HUES64 (cell line): ENCODE results near the gene ARHGAP44.
"Not testable (repeated sequence)": the region's sequence is repeated elsewhere in the genome, so short reads cannot be mapped to it uniquely, and the experiment has no call there.

Source experiments
- H3K27ac ChIP-seq: 2 replicates; pipeline ENCODE4 v1.7.0; 2013; ENCODE audit warnings: low read depth, low read length, inconsistent platforms
- H3K27me3 ChIP-seq: 2 replicates; pipeline ENCODE4 v1.6.1; 2013; ENCODE audit warnings: mild to moderate bottlenecking, low read length; ENCODE audit not compliant: insufficient read depth
- H3K36me3 ChIP-seq: 2 replicates; pipeline ENCODE4 v1.6.1; 2013; ENCODE audit warnings: mild to moderate bottlenecking, low read length; ENCODE audit not compliant: insufficient read depth
- H3K4me1 ChIP-seq: 2 replicates; pipeline ENCODE4 v1.6.1; 2013; ENCODE audit warnings: mild to moderate bottlenecking, low read length, moderate library complexity; ENCODE audit not compliant: insufficient read depth
- H3K4me3 ChIP-seq: 2 replicates; pipeline ENCODE4 v1.5.1; 2013; ENCODE audit warnings: mild to moderate bottlenecking, low read length, moderate library complexity
- H3K9ac ChIP-seq: 2 replicates; pipeline ENCODE4 v1.6.1; 2013; ENCODE audit warnings: mild to moderate bottlenecking, low read depth, low read length
- H3K9me3 ChIP-seq: 2 replicates; pipeline ENCODE4 v1.6.1; 2013; ENCODE audit warnings: low read depth, low read length; ENCODE audit not compliant: insufficient read depth
- WGBS: fragments of 150-250, 120-280 bp; methylation state at CpG from one replicate; pipeline ENCODE4 v1.1.7; 2013; ENCODE audit warnings: missing lambda C conversion rate; 5-methylcytosine and 5-hydroxymethylcytosine counted together

Gene ARHGAP44

DNA sequence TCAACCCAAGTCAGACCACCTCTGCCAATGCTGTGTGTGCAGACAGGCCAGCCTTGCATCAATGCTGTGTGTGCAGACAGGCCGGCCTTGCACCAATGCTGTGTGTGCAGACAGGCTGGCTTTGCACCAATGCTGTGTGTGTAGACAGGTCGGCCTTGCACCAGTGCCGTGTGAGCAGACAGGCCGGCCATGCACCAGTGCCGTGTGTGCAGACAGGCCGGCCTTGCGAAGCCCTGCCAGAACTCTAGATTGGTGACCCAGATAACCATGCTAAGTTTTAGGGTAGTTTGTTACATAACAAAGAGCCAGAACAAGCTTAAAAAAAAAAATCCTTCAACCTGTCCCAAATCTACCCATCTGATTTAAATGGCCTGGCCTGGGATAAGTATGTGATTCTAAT, 174.2 kb downstream of the ARHGAP44 start:
- no peak overlapping the region for H3K9ac ChIP-seq
- peaks cover 10% of the 10 kb centered on the region; the same call in 1 of the 2 replicates for H3K36me3 ChIP-seq
- no peaks in the 10 kb centered on the region for H3K4me1 ChIP-seq
- H3K27me3 ChIP-seq: no peaks in the 10 kb centered on the region
- no peak overlapping the region for H3K4me3 ChIP-seq
- H3K27ac ChIP-seq: no peak overlapping the region
- no peaks in the 10 kb centered on the region for H3K9me3 ChIP-seq
- WGBS: 93% methylated on average over 7 of the region's 7 CpGs

DNA sequence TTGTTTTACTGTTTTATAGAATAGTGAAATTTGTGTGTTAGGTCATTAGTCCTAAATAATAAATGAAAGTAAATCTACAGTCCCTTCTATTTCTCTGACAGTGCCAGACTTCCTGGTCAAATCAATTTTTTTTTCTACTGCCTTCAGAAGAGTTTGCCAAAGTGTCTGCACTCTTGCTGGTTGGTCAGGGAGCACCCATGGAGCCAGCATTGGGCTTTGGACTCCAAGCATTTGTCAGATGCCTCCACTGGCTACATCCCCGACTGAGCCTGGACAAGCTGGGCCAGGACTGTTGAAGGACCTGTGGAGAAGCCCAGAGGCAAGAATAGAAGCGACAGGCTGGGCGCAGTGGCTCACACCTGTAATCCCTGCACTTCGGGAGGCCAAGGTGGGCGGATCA, 174.9 kb downstream of the ARHGAP44 start:
- 96% methylated on average over 5 of the region's 5 CpGs for WGBS

DNA sequence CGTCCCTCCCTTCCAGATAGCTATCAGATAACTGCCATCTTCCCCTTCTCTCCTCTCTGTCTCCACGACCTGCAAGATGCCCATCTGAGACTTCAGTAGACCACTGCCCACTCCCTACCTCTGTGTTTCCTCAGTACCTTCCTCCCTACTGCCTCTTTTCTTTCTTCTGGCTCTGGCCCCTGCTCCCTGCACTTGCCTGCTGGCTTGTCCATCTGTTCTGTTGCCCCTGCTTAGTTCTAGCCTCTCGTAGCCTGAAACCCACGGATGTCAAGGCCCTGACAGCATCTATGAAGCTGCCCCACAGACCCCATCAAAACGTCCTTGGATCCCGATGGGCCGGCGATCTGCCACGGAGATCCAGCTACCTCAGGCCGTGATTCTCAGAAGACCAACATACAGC, 175.5 kb downstream of the ARHGAP44 start:
- Histone ChIP-seq H3K4me1 (no peaks in the 10 kb centered on the region), H3K9me3 (no peaks in the 10 kb centered on the region), H3K4me3 (no peak overlapping the region), H3K27me3 (no peaks in the 10 kb centered on the region), H3K36me3 (no peaks in the 10 kb centered on the region), H3K27ac (no peak overlapping the region), H3K9ac (no peak overlapping the region)
- 94% methylated on average over 10 of the region's 10 CpGs for WGBS

More for the DNA sequence above, 174.9 kb downstream of the ARHGAP44 start:
- Histone ChIP-seq H3K27me3 (no peaks in the 10 kb centered on the region), H3K36me3 (peaks cover 6% of the 10 kb centered on the region; the same call in 1 of the 2 replicates), H3K9me3 (no peaks in the 10 kb centered on the region), H3K4me1 (no peaks in the 10 kb centered on the region), H3K9ac (no peak overlapping the region), H3K27ac (no peak overlapping the region), H3K4me3 (no peak overlapping the region)

DNA sequence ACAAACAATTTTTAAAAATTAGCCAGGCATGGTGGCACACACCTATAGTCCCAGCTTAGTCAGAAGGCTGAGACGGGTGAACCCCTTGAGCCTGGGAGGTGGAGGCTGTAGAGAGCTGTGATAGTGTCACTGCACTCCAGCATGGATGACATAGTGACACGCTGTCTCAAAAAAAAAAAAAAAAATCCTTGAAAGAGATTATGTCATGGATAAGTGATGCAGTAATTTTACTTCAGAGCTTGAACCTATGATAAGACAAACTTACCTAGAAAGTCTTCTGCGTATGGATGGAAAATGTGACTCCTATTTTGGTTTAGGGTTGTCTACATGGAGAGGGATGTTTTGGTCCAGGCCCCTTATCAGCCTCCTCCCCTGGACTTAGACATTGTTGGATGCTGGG, 176.7 kb downstream of the ARHGAP44 start:
- WGBS: 95% methylated on average over 3 of the region's 3 CpGs
- Histone ChIP-seq H3K36me3 (no peaks in the 10 kb centered on the region), H3K9ac (no peak overlapping the region), H3K9me3 (no peaks in the 10 kb centered on the region), H3K4me1 (no peaks in the 10 kb centered on the region), H3K4me3 (no peak overlapping the region), H3K27ac (no peak overlapping the region), H3K27me3 (no peaks in the 10 kb centered on the region)

DNA sequence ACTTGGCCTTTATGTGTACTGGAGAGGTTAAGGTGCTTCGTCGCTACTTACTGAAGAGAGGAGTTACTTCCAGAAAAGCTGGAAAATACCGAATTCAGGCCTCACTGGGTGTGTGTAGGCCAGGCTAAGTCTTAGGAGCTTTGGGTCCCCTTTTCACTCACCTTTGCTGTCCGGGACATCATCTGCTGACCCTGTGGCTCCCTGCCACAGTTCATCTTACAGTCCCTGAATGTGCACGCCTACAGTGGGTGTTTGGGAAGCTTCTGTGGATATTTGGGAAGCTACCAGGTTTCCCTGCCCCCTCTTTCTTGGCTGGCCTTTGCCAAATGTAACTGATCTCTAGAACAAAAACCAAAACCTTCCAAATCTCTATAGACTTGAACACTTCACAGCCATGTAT, 177.1 kb downstream of the ARHGAP44 start:
- WGBS: 89% methylated on average over 5 of the region's 5 CpGs
- H3K36me3 ChIP-seq: no peaks in the 10 kb centered on the region
- H3K9ac ChIP-seq: no peak overlapping the region
- H3K9me3 ChIP-seq: no peaks in the 10 kb centered on the region
- H3K27ac ChIP-seq: no peak overlapping the region
- H3K4me1 ChIP-seq: no peaks in the 10 kb centered on the region
- H3K4me3 ChIP-seq: no peak overlapping the region
- H3K27me3 ChIP-seq: no peaks in the 10 kb centered on the region

DNA sequence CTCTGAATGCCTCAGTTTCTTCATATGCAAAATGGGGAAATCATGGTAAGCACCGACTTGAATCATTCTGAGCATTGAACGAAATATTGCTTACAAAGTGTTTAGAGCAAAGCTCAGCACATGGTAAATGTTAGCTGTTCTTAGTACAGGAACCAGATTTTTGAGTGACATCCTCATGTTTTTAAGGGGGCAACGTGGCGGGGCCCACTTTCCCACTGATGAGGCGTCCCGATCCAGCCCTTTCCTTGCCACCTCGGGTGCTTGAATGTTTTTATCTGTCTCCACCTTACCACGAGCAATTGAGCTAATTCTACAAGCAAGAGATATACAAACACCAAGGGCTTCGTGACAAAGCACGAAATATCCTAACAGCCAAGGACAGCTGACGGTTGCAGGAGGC, 178.7 kb downstream of the ARHGAP44 start:
- H3K9ac ChIP-seq: no peak overlapping the region
- H3K36me3 ChIP-seq: no peaks in the 10 kb centered on the region
- no peaks in the 10 kb centered on the region for H3K9me3 ChIP-seq
- no peaks in the 10 kb centered on the region for H3K4me1 ChIP-seq
- H3K27ac ChIP-seq: no peak overlapping the region
- 90% methylated on average over 11 of the region's 11 CpGs for WGBS
- no peak overlapping the region for H3K4me3 ChIP-seq
- H3K27me3 ChIP-seq: no peaks in the 10 kb centered on the region

DNA sequence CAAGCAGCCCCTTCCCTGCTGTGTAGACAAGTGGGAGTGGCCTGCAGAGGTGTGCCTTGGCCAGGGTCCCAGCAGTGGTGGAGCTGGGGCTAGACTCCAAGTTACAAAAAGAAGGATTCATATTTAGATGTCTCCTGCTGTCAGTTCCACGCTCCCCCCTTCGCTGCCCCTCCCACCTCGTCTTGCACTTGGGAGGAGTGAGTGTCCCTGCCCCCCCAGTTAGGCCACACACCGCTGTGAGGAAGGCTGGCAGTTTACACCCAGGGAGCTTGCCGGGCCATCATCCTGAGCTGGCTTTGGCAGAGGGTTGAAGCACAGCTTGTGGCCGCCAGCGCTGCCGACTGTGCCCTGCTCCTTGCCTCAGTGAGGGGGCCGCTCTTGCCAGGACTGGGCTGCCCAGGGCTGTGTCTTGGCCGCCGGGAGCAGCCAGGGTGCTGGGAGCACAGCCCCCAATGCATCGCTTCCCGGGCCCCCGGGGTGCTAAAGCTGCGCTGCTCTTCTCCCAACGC, 184.3 kb downstream of the ARHGAP44 start:
- 1% methylated on average over 16 of the region's 16 CpGs for WGBS
- H3K4me3 ChIP-seq: peak overlapping the region; percentile 58
- 0 out of 2 replicates have a peak, but pooled peaks cover 12% of the 10 kb centered on the region for H3K4me1 ChIP-seq
- no peaks in the 10 kb centered on the region for H3K36me3 ChIP-seq
- no peaks in the 10 kb centered on the region for H3K9me3 ChIP-seq
- no peak overlapping the region; the same call in 1 of the 2 replicates for H3K9ac ChIP-seq
- H3K27ac ChIP-seq: no peak overlapping the region
- H3K27me3 ChIP-seq: peaks cover 9% of the 10 kb centered on the region; the same call in 1 of the 2 replicates

DNA sequence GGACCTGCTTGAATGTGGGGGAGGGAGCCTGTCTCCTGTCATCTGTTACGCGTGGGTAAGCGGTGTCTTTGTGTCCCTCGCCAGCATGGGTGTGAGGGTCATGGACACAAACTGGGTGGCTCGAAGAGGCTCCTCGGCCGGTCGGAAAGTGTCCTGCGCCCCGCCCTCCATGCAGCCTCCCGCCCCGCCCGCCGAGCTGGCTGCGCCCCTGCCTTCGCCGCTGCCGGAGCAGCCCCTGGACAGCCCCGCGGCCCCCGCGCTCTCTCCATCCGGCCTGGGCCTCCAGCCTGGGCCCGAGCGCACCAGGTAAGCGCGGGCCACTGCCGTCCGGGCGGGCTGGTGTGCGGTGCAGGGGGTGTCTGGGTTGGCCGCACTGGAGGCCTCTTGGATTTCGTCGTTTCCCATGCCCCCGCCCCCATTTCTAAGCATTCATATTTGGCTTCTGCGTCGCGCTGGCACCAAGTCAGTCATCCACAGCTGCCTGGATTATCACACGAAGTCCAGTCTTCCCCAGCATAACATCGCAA, 184.8 kb downstream of the ARHGAP44 start:
- Histone ChIP-seq H3K9ac (no peak overlapping the region; the same call in 1 of the 2 replicates), H3K27me3 (peaks cover 9% of the 10 kb centered on the region; the same call in 1 of the 2 replicates), H3K4me1 (0 out of 2 replicates have a peak, but pooled peaks cover 12% of the 10 kb centered on the region), H3K27ac (no peak overlapping the region), H3K9me3 (no peaks in the 10 kb centered on the region), H3K36me3 (no peaks in the 10 kb centered on the region), H3K4me3 (peak overlapping the region; percentile 58)
- 7% methylated on average over 40 of the region's 40 CpGs for WGBS

DNA sequence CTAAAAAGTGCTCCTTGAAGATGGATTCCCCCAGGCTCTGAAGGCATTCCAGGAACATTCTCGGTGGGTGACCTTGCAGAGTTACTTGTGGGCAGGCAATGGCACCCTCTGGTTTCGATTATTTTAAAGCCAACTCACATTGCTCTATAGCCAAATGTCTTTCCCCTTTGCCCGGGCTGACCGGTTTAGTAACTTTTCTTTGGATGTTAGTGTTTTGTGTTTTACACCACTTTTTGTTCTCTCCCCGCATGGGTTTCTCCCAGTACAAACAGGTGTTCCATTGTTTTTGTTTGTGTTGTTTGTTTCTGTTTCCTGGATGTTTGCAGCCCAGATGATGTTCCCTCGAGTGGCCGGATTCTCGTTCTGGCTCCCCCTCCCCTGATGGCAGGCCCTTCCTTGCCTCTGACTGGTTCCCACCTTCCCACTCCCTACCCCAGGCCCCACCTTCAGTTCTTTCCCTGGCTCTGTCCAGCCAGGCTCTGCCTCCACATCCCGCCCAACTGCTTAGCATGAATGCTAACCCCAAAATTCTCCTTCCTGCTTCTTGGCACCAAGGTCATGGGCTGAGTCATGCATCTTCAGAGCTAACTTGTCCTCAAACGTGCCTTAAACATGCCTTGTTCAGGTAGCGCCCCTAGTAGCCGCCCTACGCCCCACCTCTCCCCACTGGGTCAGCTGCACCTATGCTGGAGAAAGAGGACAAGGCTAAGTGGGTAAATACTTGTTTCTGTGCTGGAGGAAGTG, 187.9 kb downstream of the ARHGAP44 start:
- Histone ChIP-seq H3K27ac (no peak overlapping the region; the same call in 1 of the 2 replicates), H3K9ac (no peak overlapping the region), H3K9me3 (no peaks in the 10 kb centered on the region), H3K27me3 (peaks cover 9% of the 10 kb centered on the region; the same call in 1 of the 2 replicates), H3K4me1 (0 out of 2 replicates have a peak, but pooled peaks cover 12% of the 10 kb centered on the region), H3K36me3 (peaks cover 5% of the 10 kb centered on the region; the same call in 1 of the 2 replicates), H3K4me3 (0 out of 2 replicates have a peak overlapping the region, but pooled peaks have one; percentile 1)
- WGBS: 70% methylated on average over 12 of the region's 13 CpGs

DNA sequence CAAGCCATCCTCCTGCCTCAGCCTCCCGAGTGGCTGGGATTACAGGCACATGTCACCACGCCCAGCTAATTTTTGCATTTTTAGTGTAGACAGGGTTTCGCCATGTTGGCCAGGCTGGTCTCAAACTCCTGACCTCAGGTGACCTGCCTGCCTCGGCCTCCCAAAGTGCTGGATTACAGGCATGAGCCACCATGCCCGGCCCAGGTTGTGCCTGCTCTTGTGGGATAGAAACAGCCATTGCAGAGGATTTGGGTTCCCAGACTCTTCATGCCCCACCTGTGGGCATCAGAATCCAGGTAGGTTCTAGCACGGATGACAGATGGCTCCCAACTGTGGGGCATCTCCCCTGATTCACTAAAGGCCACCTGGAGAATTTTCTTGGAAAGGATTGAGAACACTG, 189.5 kb downstream of the ARHGAP44 start:
- not testable (repeated sequence) for H3K9ac ChIP-seq, H3K4me3 ChIP-seq, H3K36me3 ChIP-seq, H3K9me3 ChIP-seq, H3K4me1 ChIP-seq, H3K27ac ChIP-seq, H3K27me3 ChIP-seq
- WGBS: 96% methylated on average over 6 of the region's 6 CpGs

DNA sequence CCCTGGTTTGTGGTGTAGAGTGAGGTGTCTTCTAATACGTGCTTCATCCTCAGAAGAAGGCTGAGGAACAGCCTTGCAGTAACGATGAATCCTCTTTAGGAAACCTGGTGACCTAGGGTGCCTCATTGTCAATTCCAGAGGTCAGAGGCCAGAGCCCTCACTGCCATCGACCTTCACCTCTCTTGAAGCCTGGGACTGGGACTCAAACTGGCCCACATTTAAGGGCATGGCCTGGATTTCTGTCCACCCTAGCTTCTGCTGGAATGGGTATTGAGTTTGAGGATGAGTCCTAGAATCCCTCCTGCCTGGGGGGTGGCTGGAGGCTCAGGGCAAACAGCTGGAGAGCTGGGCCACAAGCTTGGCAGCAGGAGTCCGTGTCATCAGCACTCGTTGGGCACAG, 189.9 kb downstream of the ARHGAP44 start:
- no peaks in the 10 kb centered on the region for H3K9me3 ChIP-seq
- peaks cover 5% of the 10 kb centered on the region; the same call in 1 of the 2 replicates for H3K36me3 ChIP-seq
- H3K27me3 ChIP-seq: peaks cover 4% of the 10 kb centered on the region; the same call in 1 of the 2 replicates
- no peak overlapping the region for H3K9ac ChIP-seq
- no peak overlapping the region for H3K27ac ChIP-seq
- H3K4me1 ChIP-seq: 0 out of 2 replicates have a peak, but pooled peaks cover 6% of the 10 kb centered on the region
- WGBS: 95% methylated on average over 5 of the region's 5 CpGs
- H3K4me3 ChIP-seq: no peak overlapping the region
